Kidney epithelial cell (primary cell): ENCODE data around the gene CES4A. TPM values are rescaled to one million over a fixed set of nuclear protein-coding genes. Genes with fewer than 3 reads are reported as not detected.
A peak's percentile ranks its signal among the peaks of the same experiment; 100 is the strongest.

ENCODE experiments used
- DNase-seq: peaks from one replicate; pipeline ENCODE4 v3.0.0-alpha.2; 2010; ENCODE audit warnings: low read depth
- H3K27me3 ChIP-seq: 2 replicates; pipeline ENCODE4 v1.6.0; 2011; ENCODE audit warnings: low read length; ENCODE audit not compliant: control insufficient read depth, insufficient read depth
- H3K36me3 ChIP-seq: 2 replicates; pipeline ENCODE4 v1.5.1; 2011; ENCODE audit warnings: low read length; ENCODE audit not compliant: control insufficient read depth, insufficient read depth
- H3K4me3 ChIP-seq: 2 replicates; pipeline ENCODE4 v1.5.1; 2011; ENCODE audit warnings: low read depth, mild to moderate bottlenecking, control low read depth, low read length
- total RNA-seq: library from RNA; depleted of rRNA; stranded (reverse); fragments of >200 nt; gene quantifications from 2 replicates; pipeline ENCODE4 v1.2.3, GENCODE V29; 2015
- TF ChIP-seq, protein P1 (sequence below): IDR thresholded peaks from 2 replicates; pipeline ENCODE4 v1.5.1; 2011; ENCODE audit warnings: mild to moderate bottlenecking, moderate library complexity, low read length, control low read depth, inconsistent platforms; ENCODE audit not compliant: insufficient read depth, poor library complexity, severe bottlenecking

CES4A gene
- total RNA-seq, 1 donor from 2014 or later: 2.3 TPM

DNA sequence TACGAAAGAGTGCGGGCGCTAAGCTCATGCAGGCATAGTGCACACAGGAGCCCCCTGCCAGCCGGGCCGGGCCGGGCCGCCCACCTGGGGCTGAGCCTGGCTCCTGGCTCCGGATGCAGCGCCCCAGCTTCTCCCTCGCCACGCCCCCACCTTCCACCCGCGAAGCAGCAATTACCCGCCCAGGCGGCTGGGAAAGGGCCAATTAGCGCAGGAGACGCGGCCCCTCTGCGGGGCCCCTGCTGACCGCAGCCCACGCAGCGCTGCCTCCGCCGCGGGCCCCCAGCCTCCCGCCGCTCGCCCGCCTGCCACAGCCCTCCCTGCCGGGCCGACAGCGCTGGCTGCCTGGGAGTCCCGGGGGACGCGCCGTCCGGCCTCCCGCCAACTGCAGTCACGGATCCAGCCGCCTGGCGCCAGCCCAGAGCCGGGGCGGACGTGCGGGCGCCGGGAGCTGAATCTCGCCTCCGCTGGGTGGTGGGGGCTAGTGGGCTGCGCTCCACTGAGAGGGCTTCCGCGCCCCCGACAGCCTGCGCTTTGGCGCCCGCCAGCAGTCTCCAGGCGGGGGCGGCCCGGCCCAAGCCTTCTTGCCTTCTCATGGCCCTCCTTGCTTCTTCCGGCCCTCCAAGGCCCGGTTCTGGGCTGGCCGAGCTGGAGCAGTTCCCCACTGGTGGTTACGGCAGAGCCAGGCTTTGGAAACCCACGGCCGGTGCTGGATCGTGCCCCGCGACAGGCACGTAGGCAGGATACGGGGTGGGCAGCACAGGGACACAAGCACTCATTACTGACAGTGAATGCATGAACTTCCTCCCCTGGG is 25.6 kb downstream of the CES4A start:
- Histone ChIP-seq H3K27me3 (peaks cover 15% of the 10 kb centered on the region), H3K4me3 (peak overlapping the region; percentile 31), H3K36me3 (no peaks in the 10 kb centered on the region)
- TF ChIP-seq, protein P1, sequence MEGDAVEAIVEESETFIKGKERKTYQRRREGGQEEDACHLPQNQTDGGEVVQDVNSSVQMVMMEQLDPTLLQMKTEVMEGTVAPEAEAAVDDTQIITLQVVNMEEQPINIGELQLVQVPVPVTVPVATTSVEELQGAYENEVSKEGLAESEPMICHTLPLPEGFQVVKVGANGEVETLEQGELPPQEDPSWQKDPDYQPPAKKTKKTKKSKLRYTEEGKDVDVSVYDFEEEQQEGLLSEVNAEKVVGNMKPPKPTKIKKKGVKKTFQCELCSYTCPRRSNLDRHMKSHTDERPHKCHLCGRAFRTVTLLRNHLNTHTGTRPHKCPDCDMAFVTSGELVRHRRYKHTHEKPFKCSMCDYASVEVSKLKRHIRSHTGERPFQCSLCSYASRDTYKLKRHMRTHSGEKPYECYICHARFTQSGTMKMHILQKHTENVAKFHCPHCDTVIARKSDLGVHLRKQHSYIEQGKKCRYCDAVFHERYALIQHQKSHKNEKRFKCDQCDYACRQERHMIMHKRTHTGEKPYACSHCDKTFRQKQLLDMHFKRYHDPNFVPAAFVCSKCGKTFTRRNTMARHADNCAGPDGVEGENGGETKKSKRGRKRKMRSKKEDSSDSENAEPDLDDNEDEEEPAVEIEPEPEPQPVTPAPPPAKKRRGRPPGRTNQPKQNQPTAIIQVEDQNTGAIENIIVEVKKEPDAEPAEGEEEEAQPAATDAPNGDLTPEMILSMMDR: no peak
- no peak for DNase-seq

DNA sequence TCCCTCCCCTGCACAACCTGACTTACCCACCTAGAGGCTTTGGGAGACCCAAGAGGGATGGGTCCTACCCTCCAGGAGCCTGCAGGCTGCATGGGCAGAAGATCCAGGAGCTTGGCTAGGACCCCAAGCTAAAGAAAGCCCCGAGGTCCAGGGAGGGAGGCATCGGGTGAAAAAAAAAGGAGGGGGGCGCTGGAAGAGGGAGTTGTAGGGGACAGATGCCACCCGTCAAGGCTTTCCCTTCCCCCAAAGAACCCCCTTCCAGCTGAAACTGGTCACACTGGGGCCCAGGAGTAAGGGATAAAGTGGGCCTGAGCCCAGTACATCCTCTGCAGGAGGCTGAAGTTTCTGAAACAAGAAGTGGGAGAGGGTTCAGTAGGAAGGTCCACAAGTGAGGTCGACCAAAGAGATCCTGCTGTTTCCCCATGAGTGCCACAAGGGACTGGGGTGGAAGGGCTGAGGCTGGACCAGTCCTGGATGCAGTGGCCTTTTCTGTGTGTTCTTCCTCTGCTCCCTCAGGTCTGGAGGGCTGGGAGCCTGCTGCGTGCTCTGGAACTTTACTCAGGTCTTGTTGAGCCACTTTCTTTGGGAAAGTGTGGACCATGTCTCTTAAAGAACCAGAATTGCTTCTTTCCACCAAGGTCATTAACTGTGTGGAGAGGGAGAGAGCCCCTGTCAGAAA is 26.4 kb downstream of the CES4A start:
- no peaks in the 10 kb centered on the region for H3K36me3 ChIP-seq
- H3K4me3 ChIP-seq: no peak overlapping the region

DNA sequence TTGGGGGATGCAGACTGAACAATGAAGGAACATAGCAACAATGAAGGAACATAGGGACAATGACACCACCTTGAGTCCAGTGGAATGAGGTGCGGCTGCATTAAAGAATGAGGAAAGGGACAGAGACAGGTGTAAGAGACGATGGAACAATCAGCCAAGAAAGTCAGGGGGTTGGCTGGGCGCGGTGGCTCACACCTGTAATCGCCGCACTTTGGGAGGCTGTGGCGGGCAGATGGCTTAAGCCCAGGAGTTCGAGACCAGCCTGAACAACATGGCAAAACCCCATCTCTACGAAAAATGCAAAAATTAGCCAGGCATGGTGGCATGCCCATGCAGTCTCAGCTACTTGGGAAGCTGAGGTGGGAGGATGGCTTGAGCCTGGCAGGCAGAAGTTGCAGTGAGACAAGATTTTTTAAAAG is 26.9 kb downstream of the CES4A start:
- Histone ChIP-seq H3K4me3 (no peak overlapping the region), H3K36me3 (no peaks in the 10 kb centered on the region), H3K27me3 (peaks cover 15% of the 10 kb centered on the region)
- TF ChIP-seq, protein P1: peak; percentile 25
- no peak for DNase-seq

More for the DNA sequence above, 26.4 kb downstream of the CES4A start:
- H3K27me3 ChIP-seq: peaks cover 15% of the 10 kb centered on the region
- TF ChIP-seq, protein P1: no peak
- DNase-seq: no peak

DNA sequence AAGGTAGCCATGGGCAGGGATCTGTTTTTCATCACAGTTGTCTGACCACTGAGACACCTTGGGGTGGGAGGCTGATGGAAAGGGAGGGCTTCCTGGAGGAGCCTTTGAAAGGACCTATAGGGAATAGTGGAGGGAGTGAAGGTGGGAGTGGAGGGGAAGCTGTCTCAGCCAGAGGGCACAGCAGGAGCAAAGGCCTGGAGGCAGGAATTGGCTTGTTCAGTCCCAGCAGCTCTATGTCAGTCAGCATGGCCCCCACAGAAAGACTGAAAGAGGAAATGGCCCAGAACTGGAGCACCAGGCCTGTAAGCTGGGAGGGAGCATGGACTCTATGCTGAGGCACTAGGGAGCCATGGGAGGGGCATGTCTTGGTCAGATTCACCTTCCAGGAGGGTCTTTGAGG is 27.8 kb downstream of the CES4A start:
- H3K4me3 ChIP-seq: no peak overlapping the region
- TF ChIP-seq, protein P1: no peak
- no peaks in the 10 kb centered on the region for H3K36me3 ChIP-seq
- peaks cover 15% of the 10 kb centered on the region for H3K27me3 ChIP-seq
- no peak for DNase-seq

DNA sequence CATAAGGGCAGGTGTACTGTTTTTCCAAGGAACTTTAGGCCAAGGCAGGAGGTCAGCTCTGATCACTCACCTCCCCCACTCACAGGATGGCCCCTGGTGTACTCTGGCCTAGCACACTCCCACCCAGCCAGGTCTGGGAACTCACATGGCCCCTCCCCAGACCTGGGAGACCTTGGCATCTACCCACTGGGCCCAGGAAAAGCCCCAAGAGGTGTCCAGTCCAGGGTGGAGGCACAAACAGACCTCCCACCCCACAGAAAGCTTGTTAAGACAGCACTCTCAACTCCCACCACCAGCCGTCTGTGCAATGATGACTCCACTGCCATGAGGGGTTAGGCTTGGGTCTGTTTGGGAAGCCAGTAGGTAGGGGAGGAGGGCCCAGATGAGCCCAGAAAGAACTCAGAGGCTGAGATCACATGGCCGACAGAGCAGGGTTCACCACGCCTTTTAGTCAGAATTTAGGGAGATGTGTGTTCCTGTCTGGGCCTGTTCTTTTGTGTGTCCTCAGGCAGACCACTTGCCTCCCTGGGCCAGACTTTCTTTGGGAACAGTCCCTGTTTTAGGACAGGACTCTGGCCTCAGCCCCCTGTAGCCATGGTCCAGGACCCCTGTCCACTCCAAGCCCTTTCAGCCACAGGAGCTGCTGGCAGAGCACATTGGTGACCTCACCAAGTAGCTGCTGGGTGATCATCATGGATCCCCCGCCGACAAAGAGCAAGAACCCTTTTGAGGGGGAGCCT is 28.5 kb downstream of the CES4A start:
- H3K4me3 ChIP-seq: no peak overlapping the region
- TF ChIP-seq, protein P1: no peak
- H3K27me3 ChIP-seq: peaks cover 15% of the 10 kb centered on the region
- no peaks in the 10 kb centered on the region for H3K36me3 ChIP-seq
- DNase-seq: no peak
